ENCODE results near the gene AMIGO2. TPM values are rescaled to one million over a fixed set of nuclear protein-coding genes. Genes with fewer than 3 reads are reported as not detected.
A peak's percentile ranks its signal among the peaks of the same experiment; 100 is the strongest.

AMIGO2 gene
- total RNA-seq, 1 donor, result 1.3 TPM

- no peak for DNase-seq (ENCODE audit: low read depth in 2 of 3, low spot score in 2 of 3)
Measured at GRCh38 chr12:47098099-47098498, 18.3 kb upstream of the AMIGO2 start.

- DNase-seq (ENCODE audit: low read depth in 2 of 3, low spot score in 2 of 3), result no peak
Measured at GRCh38 chr12:47097276-47097896, 17.6 kb upstream of the AMIGO2 start.

GRCh38 chr12:47095446-47096236, 15.9 kb upstream of the AMIGO2 start:
- DNase-seq (ENCODE audit: low read depth in 2 of 3, low spot score in 2 of 3), result no peak

- no peak for DNase-seq (ENCODE audit: low read depth in 2 of 3, low spot score in 2 of 3)
Measured at GRCh38 chr12:47094804-47095203, 15.0 kb upstream of the AMIGO2 start.

- DNase-seq (ENCODE audit: low read depth in 2 of 3, low spot score in 2 of 3), result no peak
Measured at GRCh38 chr12:47091009-47091408, 11.2 kb upstream of the AMIGO2 start.

- no peak for DNase-seq (ENCODE audit: low read depth in 2 of 3, low spot score in 2 of 3)
Measured at GRCh38 chr12:47088021-47088944, 8.5 kb upstream of the AMIGO2 start.

GRCh38 chr12:47087088-47087688, 7.4 kb upstream of the AMIGO2 start:
- DNase-seq (ENCODE audit: low read depth in 2 of 3, low spot score in 2 of 3), result no peak

- DNase-seq (ENCODE audit: low read depth in 2 of 3, low spot score in 2 of 3), result peak in 2 of 3 donors; percentile 61 to 69
Measured at GRCh38 chr12:47085815-47086252, 6.1 kb upstream of the AMIGO2 start.

- no peak for DNase-seq (ENCODE audit: low read depth in 2 of 3, low spot score in 2 of 3)
Measured at GRCh38 chr12:47084172-47084571, 4.4 kb upstream of the AMIGO2 start.

- no peak for DNase-seq (ENCODE audit: low read depth in 2 of 3, low spot score in 2 of 3)
Measured at GRCh38 chr12:47082796-47083621, 3.2 kb upstream of the AMIGO2 start.

GRCh38 chr12:47082283-47082682, 2.5 kb upstream of the AMIGO2 start:
- no peak for DNase-seq (ENCODE audit: low read depth in 2 of 3, low spot score in 2 of 3)

GRCh38 chr12:47080725-47081502, 1.2 kb upstream of the AMIGO2 start:
- peak in 2 of 3 donors; percentile 66 to 76 for DNase-seq (ENCODE audit: low read depth in 2 of 3, low spot score in 2 of 3)

- peak in 2 of 3 donors; percentile 18 to 30 for DNase-seq (ENCODE audit: low read depth in 2 of 3, low spot score in 2 of 3)
Measured at GRCh38 chr12:47079981-47080724, 394 bp upstream of the AMIGO2 start.

GRCh38 chr12:47078733-47079467, 859 bp downstream of the AMIGO2 start:
- DNase-seq (ENCODE audit: low read depth in 2 of 3, low spot score in 2 of 3), result peak in 2 of 3 donors; percentile 14 to 20

GRCh38 chr12:47078086-47078395, 1.7 kb downstream of the AMIGO2 start:
- DNase-seq (ENCODE audit: low read depth in 2 of 3, low spot score in 2 of 3), result no peak

GRCh38 chr12:47077206-47078085, 2.3 kb downstream of the AMIGO2 start:
- DNase-seq (ENCODE audit: low read depth in 2 of 3, low spot score in 2 of 3), result no peak
